ENCODE results near the gene OR6C68. TPM values are rescaled to one million over a fixed set of nuclear protein-coding genes. Genes with fewer than 3 reads are reported as not detected.
"Not testable (repeated sequence)": the region's sequence is repeated elsewhere in the genome, so short reads cannot be mapped to it uniquely, and the experiment has no call there.

Gene OR6C68
- total RNA-seq = not detected

DNA sequence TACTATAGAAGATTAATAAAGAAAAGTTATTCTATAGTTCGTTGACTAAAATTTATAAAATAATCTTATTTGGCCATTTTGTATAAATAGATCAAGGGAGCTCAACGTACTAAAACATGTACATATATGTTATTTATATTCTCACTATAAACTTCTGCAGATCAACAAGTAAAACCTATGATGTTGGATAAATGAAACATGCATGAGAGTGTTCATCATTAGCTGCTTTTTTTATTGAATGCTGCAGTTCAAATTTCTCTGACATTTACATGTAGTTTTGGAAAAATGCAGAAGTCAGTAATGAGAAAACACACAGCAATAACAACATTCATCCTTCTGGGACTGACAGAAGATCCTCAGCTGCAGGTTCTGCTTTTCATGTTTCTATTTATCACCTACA lies at the start of gene OR6C68:
Gene OR6C68, plus strand, starts transcription at position 301 of the 400 bp plus-strand sequence. Its CDS starts 0 bp downstream, at position 301.
- Histone ChIP-seq H3K36me3 (no peaks in the 10 kb centered on the region), H3K4me1 (no peaks in the 10 kb centered on the region), H3K27me3 (no peaks in the 10 kb centered on the region), H3K27ac (no peak within 1 kb of the TSS), H3K9me3 (no peaks in the 10 kb centered on the region), H3K4me3 (no peak within 1 kb of the TSS)
- no peak for DNase-seq
- no peak for TF ChIP-seq POLR2A (IDR thresholded peaks at IDR 0.05)
- TF ChIP-seq, protein P1, sequence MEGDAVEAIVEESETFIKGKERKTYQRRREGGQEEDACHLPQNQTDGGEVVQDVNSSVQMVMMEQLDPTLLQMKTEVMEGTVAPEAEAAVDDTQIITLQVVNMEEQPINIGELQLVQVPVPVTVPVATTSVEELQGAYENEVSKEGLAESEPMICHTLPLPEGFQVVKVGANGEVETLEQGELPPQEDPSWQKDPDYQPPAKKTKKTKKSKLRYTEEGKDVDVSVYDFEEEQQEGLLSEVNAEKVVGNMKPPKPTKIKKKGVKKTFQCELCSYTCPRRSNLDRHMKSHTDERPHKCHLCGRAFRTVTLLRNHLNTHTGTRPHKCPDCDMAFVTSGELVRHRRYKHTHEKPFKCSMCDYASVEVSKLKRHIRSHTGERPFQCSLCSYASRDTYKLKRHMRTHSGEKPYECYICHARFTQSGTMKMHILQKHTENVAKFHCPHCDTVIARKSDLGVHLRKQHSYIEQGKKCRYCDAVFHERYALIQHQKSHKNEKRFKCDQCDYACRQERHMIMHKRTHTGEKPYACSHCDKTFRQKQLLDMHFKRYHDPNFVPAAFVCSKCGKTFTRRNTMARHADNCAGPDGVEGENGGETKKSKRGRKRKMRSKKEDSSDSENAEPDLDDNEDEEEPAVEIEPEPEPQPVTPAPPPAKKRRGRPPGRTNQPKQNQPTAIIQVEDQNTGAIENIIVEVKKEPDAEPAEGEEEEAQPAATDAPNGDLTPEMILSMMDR (IDR thresholded peaks at IDR 0.05) = no peak

DNA sequence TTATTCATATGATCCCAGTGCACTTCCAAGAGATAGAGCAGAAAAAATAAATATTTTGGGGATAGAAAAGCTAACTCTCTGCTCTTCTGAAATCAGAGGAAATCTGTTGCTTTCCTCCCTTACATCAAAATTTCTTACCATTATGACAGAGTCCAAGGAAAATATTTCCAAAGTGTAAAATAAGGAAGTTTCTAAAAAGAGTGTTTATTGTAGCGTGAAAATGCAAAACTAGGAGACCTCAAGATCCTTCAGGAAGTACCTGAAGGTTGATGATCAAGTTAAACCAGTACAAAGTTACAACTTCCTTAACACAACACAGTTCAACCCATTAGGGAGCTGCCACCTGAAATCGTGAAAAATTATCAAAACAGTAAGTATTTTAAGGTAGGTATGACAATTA lies 48.4 kb upstream of the OR6C68 start, which contains the start of gene OR6C2:
Gene OR6C2, plus strand, starts transcription at position 301 of the 400 bp plus-strand sequence. CDS start 8,138 bp downstream, outside the sequence.
- H3K4me1 ChIP-seq = no peaks in the 10 kb centered on the region
- H3K4me3 ChIP-seq = no peak within 1 kb of the TSS
- no peaks in the 10 kb centered on the region for H3K9me3 ChIP-seq
- TF ChIP-seq, protein P1 (IDR thresholded peaks at IDR 0.05) = no peak
- TF ChIP-seq POLR2A (IDR thresholded peaks at IDR 0.05) = no peak
- H3K36me3 ChIP-seq = no peaks in the 10 kb centered on the region
- no peaks in the 10 kb centered on the region for H3K27me3 ChIP-seq
- H3K27ac ChIP-seq = no peak within 1 kb of the TSS
- DNase-seq = no peak

DNA sequence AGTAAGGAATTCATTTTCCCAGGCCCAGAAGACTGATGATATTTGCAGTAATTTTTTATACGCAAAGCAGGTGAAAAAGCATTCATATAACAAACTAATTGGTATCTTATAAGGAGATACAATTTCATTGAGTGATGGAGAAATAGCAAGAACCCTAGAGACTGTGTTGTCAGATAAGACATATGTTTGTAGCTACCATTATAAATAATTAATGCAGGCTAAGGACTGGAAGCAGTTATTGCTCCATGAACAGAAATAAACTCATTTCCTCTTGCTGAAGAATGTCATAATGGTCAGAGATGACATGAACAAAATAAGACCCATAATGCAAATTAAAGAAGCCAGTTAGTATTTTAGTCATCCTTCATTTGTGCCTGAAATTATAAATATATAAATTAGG lies 46.8 kb upstream of the OR6C68 start:
- Histone ChIP-seq H3K27ac (no peak overlapping the region), H3K9me3 (no peaks in the 10 kb centered on the region), H3K36me3 (no peaks in the 10 kb centered on the region), H3K4me3 (no peak overlapping the region), H3K4me1 (no peaks in the 10 kb centered on the region), H3K27me3 (no peaks in the 10 kb centered on the region)
- no peak for DNase-seq
- TF ChIP-seq POLR2A (IDR thresholded peaks at IDR 0.05) = no peak
- TF ChIP-seq, protein P1 (IDR thresholded peaks at IDR 0.05) = no peak

DNA sequence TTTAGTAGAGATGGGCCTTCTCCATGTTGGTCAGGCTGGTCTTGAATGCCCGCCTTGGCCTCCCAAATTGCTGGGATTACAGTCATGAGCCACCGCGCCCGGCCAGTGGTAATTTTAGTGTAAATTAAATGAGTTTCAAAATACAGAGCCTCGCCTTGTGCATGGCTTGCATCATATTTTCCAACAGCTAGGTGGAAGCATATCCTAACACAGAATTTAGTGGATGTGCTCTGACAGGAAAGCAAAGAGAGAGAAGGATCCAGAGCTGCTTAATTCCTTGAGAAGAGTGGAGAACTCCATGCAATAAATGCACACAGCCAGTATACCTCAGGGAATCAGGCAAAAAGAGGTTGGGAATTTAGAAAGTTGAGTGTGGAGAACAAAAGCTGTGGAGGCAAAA lies 45.9 kb upstream of the OR6C68 start:
- H3K36me3 ChIP-seq = no peaks in the 10 kb centered on the region
- H3K27me3 ChIP-seq = no peaks in the 10 kb centered on the region
- H3K4me3 ChIP-seq = no peak overlapping the region
- no peaks in the 10 kb centered on the region for H3K4me1 ChIP-seq
- TF ChIP-seq, protein P1 (IDR thresholded peaks at IDR 0.05) = no peak
- no peak for TF ChIP-seq POLR2A (IDR thresholded peaks at IDR 0.05)
- no peak for DNase-seq
- no peak overlapping the region for H3K27ac ChIP-seq
- H3K9me3 ChIP-seq = no peaks in the 10 kb centered on the region

DNA sequence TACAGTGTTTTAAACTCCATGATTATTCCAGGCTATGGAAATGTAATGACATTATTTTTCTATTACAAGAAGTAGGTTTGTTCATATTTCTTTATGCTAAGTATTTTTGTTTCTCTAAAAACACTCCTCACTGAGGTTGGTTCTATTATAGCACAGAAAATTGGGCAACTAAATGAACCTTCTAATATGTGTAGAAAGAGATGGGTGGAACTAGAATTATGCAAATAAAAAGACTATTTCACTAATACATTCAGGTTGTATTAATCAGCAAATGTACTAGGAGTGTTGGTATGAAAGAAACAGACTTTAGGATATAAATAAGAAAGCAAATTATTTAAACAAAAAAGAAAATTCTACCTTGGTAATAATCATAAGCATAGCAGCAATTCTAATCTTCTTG lies 43.4 kb upstream of the OR6C68 start:
- no peak for DNase-seq
- Histone ChIP-seq H3K9me3 (no peaks in the 10 kb centered on the region), H3K4me3 (no peak overlapping the region), H3K27ac (no peak overlapping the region), H3K4me1 (no peaks in the 10 kb centered on the region), H3K36me3 (no peaks in the 10 kb centered on the region), H3K27me3 (no peaks in the 10 kb centered on the region)
- TF ChIP-seq, protein P1 (IDR thresholded peaks at IDR 0.05) = no peak
- no peak for TF ChIP-seq POLR2A (IDR thresholded peaks at IDR 0.05)

DNA sequence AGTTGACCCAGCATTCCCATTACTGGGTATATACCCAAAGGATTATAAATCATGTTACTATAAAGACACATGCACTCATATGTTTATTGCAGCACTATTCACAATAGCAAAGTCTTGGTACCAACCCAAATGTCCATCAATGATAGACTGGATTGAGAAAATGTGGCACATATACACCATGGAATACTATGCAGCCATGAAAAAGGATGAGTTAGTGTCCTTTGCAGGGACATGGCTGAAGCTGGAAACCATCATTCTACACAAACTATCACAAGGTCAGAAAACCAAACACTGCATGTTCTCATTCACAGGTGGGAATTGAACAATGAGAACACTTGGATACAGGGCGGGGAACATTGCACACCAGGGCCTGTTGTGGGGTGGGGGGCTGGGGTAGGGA lies 27.3 kb upstream of the OR6C68 start:
- H3K4me3 ChIP-seq, DNase-seq, H3K27me3 ChIP-seq, H3K4me1 ChIP-seq, H3K27ac ChIP-seq, H3K36me3 ChIP-seq, H3K9me3 ChIP-seq: not testable (repeated sequence)

Measured in Peyer's patch (tissue), 4 donors.